Superior temporal gyrus (tissue), 1 donor: ENCODE measurements around the gene VRK2.
"Not testable (repeated sequence)": the region's sequence is repeated elsewhere in the genome, so short reads cannot be mapped to it uniquely, and the experiment has no call there.

Source experiments
- DNase-seq: peaks from one replicate; pipeline ENCODE4 v3.0.0-alpha.2; 2016; ENCODE audit errors: extremely low spot score

The VRK2 gene

DNA sequence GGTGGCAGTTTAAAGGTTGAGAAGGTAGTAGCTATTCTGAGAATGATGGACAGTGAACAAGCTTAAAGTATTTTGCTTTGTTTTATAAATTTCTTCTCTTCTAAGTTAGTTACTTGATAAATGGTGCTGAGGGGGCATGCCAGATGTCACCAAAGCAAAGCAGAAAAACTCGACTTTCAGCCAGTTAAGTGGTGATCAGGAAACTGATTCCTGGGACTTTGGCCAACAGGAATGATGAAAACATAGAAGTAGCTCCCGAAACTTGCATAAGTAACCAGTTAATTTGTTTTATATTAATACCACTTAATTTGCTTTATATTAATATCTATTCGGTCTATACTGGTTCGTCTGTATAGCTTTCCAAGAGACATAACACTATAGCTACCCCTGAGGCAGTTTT is 111.9 kb downstream of the VRK2 start:
- DNase-seq: no peak

DNA sequence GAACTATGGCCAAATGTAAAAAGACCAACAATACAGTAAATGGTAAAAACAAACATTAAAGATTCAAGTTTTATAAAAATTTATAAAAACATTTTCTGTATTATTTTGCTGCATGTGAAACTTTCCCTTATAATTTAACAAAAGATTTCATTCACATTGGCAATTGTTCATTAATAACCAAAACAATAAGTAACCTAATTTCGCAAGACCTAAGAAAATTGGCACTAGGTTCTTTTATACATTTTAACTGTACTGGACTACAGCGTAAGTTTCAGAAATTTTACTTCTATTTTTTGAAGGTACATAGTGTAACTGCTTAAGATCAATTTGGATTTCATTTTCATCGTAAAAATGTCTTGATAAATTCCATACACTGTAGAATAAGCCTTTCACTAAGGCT is 117.3 kb downstream of the VRK2 start:
- DNase-seq: no peak

DNA sequence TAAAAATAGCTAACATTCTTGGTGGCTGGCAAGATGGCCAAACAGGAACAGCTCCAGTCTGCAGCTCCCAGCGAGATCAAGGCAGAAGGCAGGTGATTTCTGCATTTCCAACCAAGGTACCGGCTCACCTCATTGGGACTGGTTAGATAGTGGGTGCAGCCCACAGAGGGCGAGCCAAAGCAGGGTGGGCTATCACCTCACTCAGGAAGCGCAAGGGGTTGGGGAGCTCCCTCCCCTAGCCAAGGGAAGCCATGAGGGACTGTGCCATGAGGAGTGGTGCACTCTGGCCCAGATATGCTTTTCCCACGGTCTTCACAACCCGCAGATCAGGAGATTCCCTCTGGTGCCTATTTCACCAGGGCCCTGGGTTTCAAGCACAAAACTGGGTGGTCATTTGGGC is 121.5 kb downstream of the VRK2 start:
- not testable (repeated sequence) for DNase-seq

DNA sequence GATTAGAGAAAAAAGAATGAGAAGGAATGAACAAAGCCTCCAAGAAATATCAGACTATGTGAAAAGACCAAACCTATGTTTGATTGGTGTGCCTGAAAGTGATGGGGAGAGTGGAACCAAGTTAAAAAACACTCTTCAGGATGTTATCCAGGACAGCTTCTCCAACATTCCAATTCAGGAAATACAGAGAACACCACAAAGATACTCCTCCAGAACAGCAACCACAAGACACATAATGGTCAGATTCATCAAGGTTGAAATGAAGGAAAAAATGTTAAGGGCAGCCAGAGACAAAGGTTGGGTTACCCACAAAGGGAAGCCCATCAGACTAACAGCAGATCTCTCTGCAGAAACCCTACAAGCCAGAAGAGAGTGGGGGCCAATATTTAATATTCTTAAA is 123.2 kb downstream of the VRK2 start:
- not testable (repeated sequence) for DNase-seq

DNA sequence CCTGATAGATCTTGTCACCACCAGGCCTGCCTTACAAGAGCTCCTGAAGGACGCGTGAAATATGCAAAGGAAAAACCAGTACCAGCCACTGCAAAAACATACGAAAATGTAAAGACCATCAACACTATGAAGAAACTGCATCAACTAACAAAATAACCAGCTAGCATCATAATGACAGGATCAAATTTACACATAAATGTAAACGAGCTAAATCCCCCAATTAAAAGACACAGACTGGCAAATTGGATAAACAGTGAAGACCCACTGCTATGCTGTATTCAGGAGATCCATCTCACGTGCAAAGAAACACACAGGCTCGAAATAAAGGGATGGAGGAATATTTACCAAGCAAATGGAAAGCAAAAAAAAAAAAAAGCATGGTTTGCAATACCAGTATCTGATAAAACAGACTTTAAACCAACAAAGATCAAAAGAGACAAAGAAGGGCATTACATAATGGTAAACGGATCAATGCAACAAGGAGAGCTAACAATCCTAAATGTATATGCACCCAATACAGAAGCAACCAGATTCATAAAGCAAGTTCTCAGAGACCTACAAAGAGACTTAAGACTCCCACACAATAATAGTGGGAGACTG is 123.8 kb downstream of the VRK2 start:
- DNase-seq: not testable (repeated sequence)

DNA sequence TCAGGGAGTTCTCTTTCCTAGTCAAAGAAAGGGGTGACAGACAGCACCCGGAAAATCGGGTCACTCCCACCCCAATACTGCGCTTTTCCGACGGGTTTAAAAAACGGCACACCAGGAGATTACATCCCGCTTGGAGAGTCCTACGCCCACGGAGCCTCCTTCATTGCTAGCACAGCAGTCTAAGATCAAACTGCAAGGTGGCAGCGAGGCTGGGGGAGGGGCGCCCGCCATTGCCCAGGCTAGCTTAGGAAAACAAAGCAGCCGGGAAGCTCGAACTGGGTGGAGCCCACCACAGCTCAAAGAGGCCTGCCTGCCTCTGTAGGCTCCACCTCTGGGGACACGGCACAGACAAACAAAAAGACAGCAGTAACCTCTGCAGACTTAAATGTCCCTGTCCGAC is 125.2 kb downstream of the VRK2 start:
- DNase-seq: not testable (repeated sequence)

DNA sequence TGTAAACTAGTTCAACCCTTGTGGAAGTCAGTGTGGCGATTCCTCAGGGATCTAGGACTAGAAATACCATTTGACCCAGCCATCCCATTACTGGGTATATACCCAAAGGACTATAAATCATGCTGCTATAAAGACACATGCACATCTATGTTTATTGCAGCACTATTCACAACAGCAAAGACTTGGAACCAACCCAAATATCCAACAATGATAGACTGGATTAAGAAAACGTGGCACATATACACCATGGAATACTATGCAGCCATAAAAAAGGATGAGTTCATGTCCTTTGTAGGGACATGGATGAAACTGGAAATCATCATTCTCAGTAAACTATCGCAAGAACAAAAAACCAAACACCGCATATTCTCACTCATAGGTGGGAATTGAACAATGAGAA is 130.6 kb downstream of the VRK2 start:
- DNase-seq: not testable (repeated sequence)

DNA sequence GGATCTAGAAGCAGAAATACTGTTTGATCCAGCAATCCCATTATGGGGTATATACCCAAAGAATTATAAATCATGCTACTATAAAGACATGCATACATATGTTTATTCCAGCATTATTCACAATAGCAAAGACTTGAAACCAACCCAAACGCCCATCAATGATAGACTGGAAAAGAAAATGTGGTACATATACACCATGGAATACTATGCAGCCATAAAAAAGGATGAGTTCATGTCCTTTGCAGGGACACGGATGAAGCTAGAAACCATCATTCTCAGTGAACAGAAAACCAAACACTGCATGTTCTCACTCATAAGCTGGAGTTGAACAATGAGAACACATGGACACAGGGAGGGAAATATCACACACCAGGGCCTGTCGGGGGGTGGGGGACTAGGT is 133.6 kb downstream of the VRK2 start:
- DNase-seq: not testable (repeated sequence)

DNA sequence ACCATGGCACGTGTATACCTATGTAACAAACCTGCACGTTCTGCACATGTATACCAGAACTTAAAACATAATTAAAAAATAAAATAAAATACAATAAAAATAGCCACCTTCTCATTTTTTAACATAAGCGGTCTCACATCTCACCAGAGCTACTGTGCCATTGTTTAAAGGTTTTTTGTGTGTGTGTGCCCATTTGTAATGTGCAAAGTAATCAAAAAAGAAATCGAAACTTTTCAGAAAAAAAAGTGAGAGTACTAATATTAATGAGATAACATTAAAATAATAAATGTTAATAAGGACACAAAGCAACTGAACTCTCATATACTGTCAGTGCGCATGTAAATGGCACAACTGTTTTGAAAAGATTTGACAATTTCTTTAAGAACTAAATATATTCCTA is 134.0 kb downstream of the VRK2 start:
- no peak for DNase-seq

DNA sequence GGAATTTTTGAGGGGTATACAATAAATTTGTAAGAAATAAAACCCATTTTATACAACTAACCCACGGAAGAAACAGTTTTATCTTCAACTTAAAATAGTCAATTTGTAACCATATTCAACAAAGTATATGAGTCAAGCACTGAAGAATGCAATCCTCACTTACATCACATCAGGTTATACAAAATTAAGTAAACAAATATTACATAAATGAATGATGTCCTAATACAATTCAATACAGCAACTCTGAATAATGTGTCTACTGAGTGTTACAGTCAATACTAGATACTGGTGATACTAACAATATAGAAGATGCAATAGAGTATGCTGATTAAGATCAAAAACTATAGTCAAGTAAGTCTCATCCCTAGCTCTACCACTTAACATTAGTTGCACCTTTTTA is 135.9 kb downstream of the VRK2 start:
- no peak for DNase-seq

DNA sequence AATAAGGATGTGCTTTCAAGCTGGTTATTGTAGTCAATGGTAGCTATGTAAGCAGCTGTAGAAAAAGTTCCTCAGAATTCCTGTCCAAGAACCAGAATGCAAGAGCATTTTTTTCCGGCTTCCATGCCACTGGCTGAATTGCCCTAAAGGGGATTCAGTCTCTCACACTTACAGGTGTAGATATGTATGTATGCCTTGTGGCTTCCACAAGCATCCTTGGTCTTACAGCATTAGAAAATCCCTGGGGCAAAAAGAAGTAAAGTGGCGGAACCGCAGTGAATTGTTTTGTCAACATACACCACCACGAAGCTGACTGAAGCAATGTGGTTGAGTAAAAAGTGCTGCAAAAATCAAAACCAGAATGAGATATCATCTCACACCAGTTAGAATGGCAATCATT is 139.9 kb downstream of the VRK2 start:
- DNase-seq: no peak

DNA sequence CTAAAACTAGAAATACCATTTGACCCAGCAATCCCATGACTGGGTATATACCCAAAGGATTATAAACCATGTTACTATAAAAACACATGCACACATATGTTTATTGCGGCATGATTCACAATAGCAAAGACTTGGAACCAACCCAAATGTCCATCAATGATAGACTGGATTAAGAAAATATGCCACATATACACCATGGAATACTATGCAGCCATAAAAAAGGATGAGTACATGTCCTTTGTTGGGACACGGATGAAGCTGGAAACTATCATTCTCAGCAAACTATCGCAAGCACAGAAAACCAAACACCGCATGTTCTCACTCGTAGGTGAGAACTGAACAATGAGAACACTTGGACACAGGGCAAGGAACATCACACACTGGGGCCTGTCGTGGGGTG is 140.4 kb downstream of the VRK2 start:
- DNase-seq: not testable (repeated sequence)

DNA sequence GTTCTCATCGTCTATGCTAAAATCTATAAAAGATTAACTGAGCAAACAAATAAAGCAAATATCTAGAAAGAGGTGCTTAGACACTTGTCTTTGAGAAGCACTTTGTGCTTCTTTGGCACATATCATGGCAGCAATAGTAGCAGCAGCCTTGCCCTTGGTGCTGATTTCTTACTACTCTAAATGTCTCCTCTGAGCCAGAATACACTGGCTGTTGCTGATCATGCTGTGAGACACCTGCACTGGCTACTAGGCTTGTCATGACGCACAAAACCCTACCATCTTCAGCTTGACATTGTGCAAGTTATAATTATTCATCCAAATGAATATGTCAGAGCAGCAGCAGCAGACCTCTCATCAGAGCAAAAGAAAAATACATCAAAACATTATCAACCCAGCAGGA is 147.9 kb downstream of the VRK2 start:
- no peak for DNase-seq

DNA sequence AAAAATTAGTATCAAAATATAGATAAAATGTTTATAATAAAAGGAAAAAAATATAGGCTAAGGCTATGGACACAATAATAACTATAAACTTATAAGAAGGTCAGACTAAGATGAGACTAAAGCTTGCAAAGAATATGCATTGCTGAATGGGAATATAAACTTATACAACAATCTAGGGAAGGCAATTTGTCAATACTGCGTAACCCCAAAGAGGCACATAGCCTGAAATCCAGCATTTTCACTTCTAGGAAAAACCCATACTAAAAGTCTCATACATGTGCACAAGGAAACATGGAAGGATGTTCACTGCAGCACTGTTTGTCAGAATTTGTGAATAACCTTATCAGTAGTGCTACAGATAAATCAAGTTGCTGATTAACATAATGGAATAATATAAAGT is 149.1 kb downstream of the VRK2 start:
- no peak for DNase-seq

DNA sequence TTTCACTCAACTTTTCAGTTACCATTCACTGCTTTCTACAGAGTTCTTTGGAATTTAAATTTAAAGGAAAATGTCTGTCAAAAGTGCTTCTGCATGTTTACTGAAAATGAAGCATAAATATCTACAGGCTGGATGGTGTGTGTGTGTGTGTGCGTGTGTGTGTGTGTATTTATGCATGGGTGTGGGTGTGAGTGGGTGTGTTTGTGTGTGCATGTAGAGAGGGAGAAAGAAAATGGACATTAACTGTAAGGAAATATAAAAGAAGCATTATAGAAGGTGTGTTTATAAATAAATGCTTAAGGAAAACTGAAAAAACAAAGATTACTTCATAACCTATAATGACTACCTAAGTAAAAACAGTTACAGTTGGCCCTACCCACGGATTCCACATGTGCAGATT is 151.3 kb downstream of the VRK2 start:
- no peak for DNase-seq

DNA sequence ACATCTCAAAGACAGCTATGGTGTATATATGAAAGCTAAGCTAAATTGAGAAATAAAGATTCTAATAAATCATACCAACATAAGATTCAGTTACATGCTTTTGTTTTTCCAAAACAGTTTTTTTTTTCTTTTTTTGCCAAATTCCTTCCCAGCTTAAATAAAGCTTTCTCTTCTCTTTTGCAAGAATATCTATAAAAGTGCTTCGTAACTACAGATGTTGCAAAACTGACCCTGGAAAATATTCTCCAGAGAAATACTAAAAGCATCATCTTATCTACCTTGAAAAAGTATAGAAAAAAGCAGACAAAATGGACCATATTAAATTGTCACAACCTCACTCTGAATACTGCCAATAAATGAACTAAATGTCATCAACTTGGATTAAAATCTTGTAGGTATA is 155.8 kb downstream of the VRK2 start:
- DNase-seq: no peak

DNA sequence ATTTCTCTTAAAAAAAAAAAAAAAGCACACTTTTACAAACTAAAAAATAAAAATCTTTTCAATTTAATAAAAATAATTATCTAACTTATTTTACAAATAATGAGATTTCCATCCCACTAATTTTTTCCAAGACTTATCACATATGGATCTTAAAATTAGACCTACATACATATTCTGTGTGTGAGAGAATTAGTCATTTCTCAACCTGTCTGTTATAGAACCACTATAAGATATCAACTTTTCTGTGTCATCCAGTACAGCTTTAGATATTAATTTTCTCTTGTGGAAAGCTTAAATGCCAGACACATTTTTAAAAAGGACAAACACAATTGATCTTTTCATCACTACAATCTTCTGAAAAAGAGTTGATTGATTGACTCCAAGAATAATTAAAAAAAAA is 156.4 kb downstream of the VRK2 start:
- DNase-seq: no peak

DNA sequence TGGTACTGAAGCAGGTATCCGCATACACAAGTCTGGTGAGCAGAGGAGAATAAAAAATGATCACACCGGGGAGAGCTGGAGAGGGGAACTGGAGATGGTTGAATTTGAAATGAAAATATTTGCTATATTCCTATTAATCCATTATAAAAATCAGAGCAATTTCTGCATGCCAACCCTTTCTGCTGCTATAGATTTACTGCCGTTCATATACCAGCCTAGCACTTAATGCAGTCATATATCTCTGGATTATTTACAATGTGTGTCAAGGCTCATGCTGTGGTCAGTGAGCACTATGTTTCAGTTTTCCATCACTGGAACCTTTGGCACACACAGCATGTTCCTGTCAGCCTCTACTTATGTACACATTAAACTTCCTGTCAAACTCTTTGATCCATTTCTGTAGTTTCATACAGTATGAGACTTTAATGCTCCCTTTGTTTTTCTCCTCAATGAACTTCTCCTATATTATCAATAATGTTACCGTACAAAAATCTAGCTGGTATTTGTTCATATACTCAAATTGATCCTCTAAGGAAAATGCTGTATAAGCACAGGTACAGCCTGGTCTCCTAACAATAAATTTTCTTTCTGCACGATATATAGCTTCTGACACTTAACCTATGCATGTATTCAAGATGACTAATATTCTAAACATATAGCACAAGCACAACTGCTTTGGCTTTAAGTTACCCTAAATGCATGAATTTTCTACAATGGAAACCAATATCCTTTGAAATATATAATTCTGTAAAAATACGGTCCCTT is 157.8 kb downstream of the VRK2 start:
- no peak for DNase-seq

DNA sequence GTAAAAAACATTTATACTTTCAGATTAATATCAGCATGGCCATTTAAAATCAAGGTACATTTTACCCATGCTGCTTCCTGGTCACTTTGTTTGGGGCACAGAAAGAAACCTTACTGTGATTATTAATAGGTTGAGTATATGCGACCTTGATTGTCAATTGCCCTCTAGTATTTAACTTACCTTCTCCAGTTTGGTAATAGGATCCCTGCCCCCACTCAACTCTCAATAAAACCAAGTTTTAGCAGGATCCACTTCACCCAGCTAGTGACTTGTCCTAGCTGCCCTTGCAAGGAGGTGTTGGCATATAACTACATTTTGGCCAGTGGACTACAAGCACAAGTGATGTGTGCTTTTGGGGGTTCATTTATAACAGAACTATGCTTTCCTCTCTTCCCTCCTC is 160.2 kb downstream of the VRK2 start:
- DNase-seq: no peak

DNA sequence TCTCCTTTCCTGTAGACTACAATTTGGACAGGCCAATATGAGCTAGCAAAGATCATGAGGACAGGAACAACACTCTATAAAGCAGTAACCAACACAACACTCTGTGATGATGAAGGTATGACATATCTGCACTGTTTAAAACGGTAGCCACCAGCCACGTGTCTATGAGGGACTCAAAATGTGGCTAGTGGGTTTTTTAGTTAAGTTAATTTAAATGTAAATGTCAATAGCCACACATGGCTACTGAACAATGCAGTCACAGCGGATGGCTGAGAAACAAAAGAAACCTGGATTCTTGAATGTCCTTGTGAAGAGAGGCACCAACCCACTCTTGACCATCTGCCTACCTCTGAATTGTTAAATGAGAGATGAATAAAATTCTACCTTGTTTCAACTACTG is 160.6 kb downstream of the VRK2 start:
- no peak for DNase-seq
